GM23338 (cell line): ENCODE results near the gene ANG.
A peak's percentile ranks its signal among the peaks of the same experiment; 100 is the strongest.

Experiments used
- CREB1 ChIP-seq: fragments of 250-450 bp; sonication (Bioruptor Pico); IDR thresholded peaks from 2 replicates; pipeline ENCODE4 v1.5.0; 2020; ENCODE audit warnings: low read depth, mild to moderate bottlenecking, moderate library complexity
- EZH2 ChIP-seq: fragments of 200-600 bp; sonication (generic); IDR thresholded peaks from one replicate; pipeline ENCODE4 v1.8.0; 2017; ENCODE audit warnings: antibody characterized with exemption, mild to moderate bottlenecking, low read depth; ENCODE audit not compliant: unreplicated experiment
- EZH2phosphoT487 ChIP-seq: fragments of 200-600 bp; sonication (generic); IDR thresholded peaks from one replicate; pipeline ENCODE4 v1.8.1; 2018; ENCODE audit warnings: antibody characterized with exemption; ENCODE audit not compliant: unreplicated experiment
- JUNB ChIP-seq: IDR thresholded peaks from one replicate; pipeline ENCODE4 v1.6.1; 2016; ENCODE audit warnings: antibody characterized with exemption; ENCODE audit not compliant: unreplicated experiment
- NANOG ChIP-seq: IDR thresholded peaks from 2 replicates; pipeline ENCODE4 v1.6.1; 2016; ENCODE audit warnings: antibody characterized with exemption, borderline replicate concordance
- POLR2AphosphoS5 ChIP-seq: IDR thresholded peaks from 2 replicates; pipeline ENCODE4 v1.6.1; 2016; ENCODE audit warnings: antibody characterized with exemption, low read depth
- STAT1 ChIP-seq: IDR thresholded peaks from one replicate; pipeline ENCODE4 v1.6.1; 2016; ENCODE audit warnings: antibody characterized with exemption; ENCODE audit not compliant: unreplicated experiment
- ZNF114 ChIP-seq: fragments of 250-450 bp; sonication (Bioruptor Pico); IDR thresholded peaks from 2 replicates; pipeline ENCODE4 v1.5.0; 2020; ENCODE audit warnings: mild to moderate bottlenecking, moderate library complexity
- ZNF331 ChIP-seq: fragments of 250-450 bp; sonication (Bioruptor Pico); IDR thresholded peaks from 2 replicates; pipeline ENCODE4 v1.5.0; 2020; ENCODE audit warnings: low read depth, mild to moderate bottlenecking, moderate library complexity
- TF ChIP-seq, protein P1 (sequence below), 2 experiments: fragments of 200-600 bp in 1 of 2; sonication (generic) in 1 of 2; conservative IDR thresholded peaks; 2 replicates each; pipeline versions ENCODE4 v1.5.1 to v1.6.1; 2016 to 2017; ENCODE audit warnings: antibody characterized with exemption in 2 of 2, low read depth in 2 of 2, mild to moderate bottlenecking in 2 of 2, moderate library complexity in 1 of 2
- TF ChIP-seq, protein P2 (sequence below): IDR thresholded peaks from one replicate; pipeline ENCODE4 v1.6.1; 2018; ENCODE audit warnings: antibody characterized with exemption; ENCODE audit not compliant: unreplicated experiment
- TF ChIP-seq, protein P3 (sequence below): fragments of 250-450 bp; sonication (Bioruptor Pico); IDR thresholded peaks from 2 replicates; pipeline ENCODE4 v1.5.0; 2020; ENCODE audit warnings: mild to moderate bottlenecking, moderate library complexity

GRCh38 chr14:20683125-20683890, 5.3 kb upstream of the ANG start:
- no peak; the same call in 1 of the 2 replicates for TF ChIP-seq POLR2AphosphoS5
- TF ChIP-seq, protein P1, sequence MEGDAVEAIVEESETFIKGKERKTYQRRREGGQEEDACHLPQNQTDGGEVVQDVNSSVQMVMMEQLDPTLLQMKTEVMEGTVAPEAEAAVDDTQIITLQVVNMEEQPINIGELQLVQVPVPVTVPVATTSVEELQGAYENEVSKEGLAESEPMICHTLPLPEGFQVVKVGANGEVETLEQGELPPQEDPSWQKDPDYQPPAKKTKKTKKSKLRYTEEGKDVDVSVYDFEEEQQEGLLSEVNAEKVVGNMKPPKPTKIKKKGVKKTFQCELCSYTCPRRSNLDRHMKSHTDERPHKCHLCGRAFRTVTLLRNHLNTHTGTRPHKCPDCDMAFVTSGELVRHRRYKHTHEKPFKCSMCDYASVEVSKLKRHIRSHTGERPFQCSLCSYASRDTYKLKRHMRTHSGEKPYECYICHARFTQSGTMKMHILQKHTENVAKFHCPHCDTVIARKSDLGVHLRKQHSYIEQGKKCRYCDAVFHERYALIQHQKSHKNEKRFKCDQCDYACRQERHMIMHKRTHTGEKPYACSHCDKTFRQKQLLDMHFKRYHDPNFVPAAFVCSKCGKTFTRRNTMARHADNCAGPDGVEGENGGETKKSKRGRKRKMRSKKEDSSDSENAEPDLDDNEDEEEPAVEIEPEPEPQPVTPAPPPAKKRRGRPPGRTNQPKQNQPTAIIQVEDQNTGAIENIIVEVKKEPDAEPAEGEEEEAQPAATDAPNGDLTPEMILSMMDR (conservative IDR thresholded peaks at IDR 0.05; ENCODE audit: low read depth in 2 of 2), result no peak
- TF ChIP-seq, protein P2, sequence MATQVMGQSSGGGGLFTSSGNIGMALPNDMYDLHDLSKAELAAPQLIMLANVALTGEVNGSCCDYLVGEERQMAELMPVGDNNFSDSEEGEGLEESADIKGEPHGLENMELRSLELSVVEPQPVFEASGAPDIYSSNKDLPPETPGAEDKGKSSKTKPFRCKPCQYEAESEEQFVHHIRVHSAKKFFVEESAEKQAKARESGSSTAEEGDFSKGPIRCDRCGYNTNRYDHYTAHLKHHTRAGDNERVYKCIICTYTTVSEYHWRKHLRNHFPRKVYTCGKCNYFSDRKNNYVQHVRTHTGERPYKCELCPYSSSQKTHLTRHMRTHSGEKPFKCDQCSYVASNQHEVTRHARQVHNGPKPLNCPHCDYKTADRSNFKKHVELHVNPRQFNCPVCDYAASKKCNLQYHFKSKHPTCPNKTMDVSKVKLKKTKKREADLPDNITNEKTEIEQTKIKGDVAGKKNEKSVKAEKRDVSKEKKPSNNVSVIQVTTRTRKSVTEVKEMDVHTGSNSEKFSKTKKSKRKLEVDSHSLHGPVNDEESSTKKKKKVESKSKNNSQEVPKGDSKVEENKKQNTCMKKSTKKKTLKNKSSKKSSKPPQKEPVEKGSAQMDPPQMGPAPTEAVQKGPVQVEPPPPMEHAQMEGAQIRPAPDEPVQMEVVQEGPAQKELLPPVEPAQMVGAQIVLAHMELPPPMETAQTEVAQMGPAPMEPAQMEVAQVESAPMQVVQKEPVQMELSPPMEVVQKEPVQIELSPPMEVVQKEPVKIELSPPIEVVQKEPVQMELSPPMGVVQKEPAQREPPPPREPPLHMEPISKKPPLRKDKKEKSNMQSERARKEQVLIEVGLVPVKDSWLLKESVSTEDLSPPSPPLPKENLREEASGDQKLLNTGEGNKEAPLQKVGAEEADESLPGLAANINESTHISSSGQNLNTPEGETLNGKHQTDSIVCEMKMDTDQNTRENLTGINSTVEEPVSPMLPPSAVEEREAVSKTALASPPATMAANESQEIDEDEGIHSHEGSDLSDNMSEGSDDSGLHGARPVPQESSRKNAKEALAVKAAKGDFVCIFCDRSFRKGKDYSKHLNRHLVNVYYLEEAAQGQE, result no peak
- no peak for TF ChIP-seq EZH2
- TF ChIP-seq CREB1 (CRISPR knock-in tag), result peak; percentile 38; the same call in 1 of the 2 replicates
- no peak for TF ChIP-seq JUNB
- no peak for TF ChIP-seq EZH2phosphoT487
- no peak for TF ChIP-seq NANOG
- TF ChIP-seq ZNF114 (CRISPR knock-in tag), result peak; percentile 64; the same call in 1 of the 2 replicates
- TF ChIP-seq, protein P3, sequence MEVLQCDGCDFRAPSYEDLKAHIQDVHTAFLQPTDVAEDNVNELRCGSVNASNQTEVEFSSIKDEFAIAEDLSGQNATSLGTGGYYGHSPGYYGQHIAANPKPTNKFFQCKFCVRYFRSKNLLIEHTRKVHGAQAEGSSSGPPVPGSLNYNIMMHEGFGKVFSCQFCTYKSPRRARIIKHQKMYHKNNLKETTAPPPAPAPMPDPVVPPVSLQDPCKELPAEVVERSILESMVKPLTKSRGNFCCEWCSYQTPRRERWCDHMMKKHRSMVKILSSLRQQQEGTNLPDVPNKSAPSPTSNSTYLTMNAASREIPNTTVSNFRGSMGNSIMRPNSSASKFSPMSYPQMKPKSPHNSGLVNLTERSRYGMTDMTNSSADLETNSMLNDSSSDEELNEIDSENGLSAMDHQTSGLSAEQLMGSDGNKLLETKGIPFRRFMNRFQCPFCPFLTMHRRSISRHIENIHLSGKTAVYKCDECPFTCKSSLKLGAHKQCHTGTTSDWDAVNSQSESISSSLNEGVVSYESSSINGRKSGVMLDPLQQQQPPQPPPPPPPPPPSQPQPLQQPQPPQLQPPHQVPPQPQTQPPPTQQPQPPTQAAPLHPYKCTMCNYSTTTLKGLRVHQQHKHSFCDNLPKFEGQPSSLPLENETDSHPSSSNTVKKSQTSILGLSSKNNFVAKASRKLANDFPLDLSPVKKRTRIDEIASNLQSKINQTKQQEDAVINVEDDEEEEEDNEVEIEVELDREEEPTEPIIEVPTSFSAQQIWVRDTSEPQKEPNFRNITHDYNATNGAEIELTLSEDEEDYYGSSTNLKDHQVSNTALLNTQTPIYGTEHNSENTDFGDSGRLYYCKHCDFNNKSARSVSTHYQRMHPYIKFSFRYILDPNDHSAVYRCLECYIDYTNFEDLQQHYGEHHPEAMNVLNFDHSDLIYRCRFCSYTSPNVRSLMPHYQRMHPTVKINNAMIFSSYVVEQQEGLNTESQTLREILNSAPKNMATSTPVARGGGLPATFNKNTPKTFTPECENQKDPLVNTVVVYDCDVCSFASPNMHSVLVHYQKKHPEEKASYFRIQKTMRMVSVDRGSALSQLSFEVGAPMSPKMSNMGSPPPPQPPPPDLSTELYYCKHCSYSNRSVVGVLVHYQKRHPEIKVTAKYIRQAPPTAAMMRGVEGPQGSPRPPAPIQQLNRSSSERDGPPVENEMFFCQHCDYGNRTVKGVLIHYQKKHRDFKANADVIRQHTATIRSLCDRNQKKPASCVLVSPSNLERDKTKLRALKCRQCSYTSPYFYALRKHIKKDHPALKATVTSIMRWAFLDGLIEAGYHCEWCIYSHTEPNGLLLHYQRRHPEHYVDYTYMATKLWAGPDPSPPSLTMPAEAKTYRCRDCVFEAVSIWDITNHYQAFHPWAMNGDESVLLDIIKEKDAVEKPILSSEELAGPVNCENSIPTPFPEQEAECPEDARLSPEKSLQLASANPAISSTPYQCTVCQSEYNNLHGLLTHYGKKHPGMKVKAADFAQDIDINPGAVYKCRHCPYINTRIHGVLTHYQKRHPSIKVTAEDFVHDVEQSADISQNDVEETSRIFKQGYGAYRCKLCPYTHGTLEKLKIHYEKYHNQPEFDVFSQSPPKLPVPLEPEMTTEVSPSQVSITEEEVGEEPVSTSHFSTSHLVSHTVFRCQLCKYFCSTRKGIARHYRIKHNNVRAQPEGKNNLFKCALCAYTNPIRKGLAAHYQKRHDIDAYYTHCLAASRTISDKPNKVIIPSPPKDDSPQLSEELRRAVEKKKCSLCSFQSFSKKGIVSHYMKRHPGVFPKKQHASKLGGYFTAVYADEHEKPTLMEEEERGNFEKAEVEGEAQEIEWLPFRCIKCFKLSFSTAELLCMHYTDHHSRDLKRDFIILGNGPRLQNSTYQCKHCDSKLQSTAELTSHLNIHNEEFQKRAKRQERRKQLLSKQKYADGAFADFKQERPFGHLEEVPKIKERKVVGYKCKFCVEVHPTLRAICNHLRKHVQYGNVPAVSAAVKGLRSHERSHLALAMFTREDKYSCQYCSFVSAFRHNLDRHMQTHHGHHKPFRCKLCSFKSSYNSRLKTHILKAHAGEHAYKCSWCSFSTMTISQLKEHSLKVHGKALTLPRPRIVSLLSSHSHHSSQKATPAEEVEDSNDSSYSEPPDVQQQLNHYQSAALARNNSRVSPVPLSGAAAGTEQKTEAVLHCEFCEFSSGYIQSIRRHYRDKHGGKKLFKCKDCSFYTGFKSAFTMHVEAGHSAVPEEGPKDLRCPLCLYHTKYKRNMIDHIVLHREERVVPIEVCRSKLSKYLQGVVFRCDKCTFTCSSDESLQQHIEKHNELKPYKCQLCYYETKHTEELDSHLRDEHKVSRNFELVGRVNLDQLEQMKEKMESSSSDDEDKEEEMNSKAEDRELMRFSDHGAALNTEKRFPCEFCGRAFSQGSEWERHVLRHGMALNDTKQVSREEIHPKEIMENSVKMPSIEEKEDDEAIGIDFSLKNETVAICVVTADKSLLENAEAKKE, result no peak
- TF ChIP-seq ZNF331 (CRISPR knock-in tag), result no peak
- no peak for TF ChIP-seq STAT1
